Common myeloid progenitor, CD34-positive (primary cell): ENCODE results near the gene SLC24A3.

ENCODE experiments used
- CTCF ChIA-PET: fragments of 350-600 bp; sonication (Branson Sonifier 250); formaldehyde crosslinking; loops from one replicate; lab custom pipeline; 2021; ENCODE audit warnings: antibody characterized with exemption; lab: Charles Lee
- POLR2A ChIA-PET: fragments of 350-600 bp; sonication (Branson Sonifier 250); formaldehyde crosslinking; loops from one replicate; lab custom pipeline; 2021; ENCODE audit warnings: antibody characterized with exemption; lab: Charles Lee
- DNase-seq, 3 donors: peaks; one replicate each; pipeline versions ENCODE4 v3.0.0 to v3.0.0-alpha.2; 2013
- H3K27ac ChIP-seq, 2 experiments: 1 replicate in 1 of 2; 2 replicates in 1 of 2; pipeline ENCODE4 v1.7.0; 2013; ENCODE audit warnings: inconsistent platforms in 2 of 2, low read length in 2 of 2, mild to moderate bottlenecking in 2 of 2, low read depth in 1 of 2, moderate library complexity in 1 of 2; ENCODE audit not compliant: severe bottlenecking in 2 of 2, insufficient read depth in 1 of 2, poor library complexity in 1 of 2
- H3K27me3 ChIP-seq, 5 experiments: replicated peaks in 2 of 5; 1 replicate in 3 of 5; 2 replicates in 2 of 5; pipeline versions ENCODE4 v1.6.1 to v1.7.0; 2013; ENCODE audit warnings: low read length in 4 of 5, mild to moderate bottlenecking in 2 of 5, moderate library complexity in 2 of 5, inconsistent platforms in 1 of 5; ENCODE audit not compliant: insufficient read depth in 5 of 5, control insufficient read depth in 4 of 5
- H3K36me3 ChIP-seq, 4 experiments: 1 replicate in 2 of 4; 2 replicates in 2 of 4; pipeline versions ENCODE4 v1.6.1 to v1.7.0; 2013; ENCODE audit warnings: low read length in 3 of 4, control low read depth in 1 of 4, mild to moderate bottlenecking in 1 of 4; ENCODE audit not compliant: control insufficient read depth in 4 of 4, insufficient read depth in 4 of 4
- H3K4me1 ChIP-seq, 4 experiments: 1 replicate in 3 of 4; 2 replicates in 1 of 4; pipeline versions ENCODE4 v1.6.1 to v1.7.1; 2013; ENCODE audit warnings: low read length in 3 of 4, mild to moderate bottlenecking in 3 of 4, control low read depth in 1 of 4, inconsistent platforms in 1 of 4, moderate library complexity in 1 of 4; ENCODE audit not compliant: control insufficient read depth in 4 of 4, insufficient read depth in 4 of 4; ENCODE audit errors: control extremely low read depth in 1 of 4
- H3K4me3 ChIP-seq, 7 experiments: 1 replicate in 4 of 7; 2 replicates in 3 of 7; pipeline versions ENCODE4 v1.5.1 to v1.7.0; 2013; ENCODE audit warnings: mild to moderate bottlenecking in 7 of 7, low read length in 6 of 7, moderate library complexity in 6 of 7, inconsistent platforms in 2 of 7, low read depth in 2 of 7, control low read depth in 1 of 7; ENCODE audit not compliant: insufficient read depth in 4 of 7, control insufficient read depth in 1 of 7; ENCODE audit errors: extremely low read depth in 1 of 7
- H3K9me3 ChIP-seq, 5 experiments: 1 replicate in 4 of 5; 2 replicates in 1 of 5; pipeline versions ENCODE4 v1.6.1 to v1.7.1; 2013; ENCODE audit warnings: low read length in 4 of 5, mild to moderate bottlenecking in 2 of 5, inconsistent platforms in 1 of 5, low read depth in 1 of 5, moderate library complexity in 1 of 5; ENCODE audit not compliant: control insufficient read depth in 4 of 5, insufficient read depth in 2 of 5; ENCODE audit errors: control extremely low read depth in 1 of 5
- WGBS: methylation state at CpG from one replicate; pipeline ENCODE4 v1.1.5; 2013; ENCODE audit not compliant: insufficient coverage; 5-methylcytosine and 5-hydroxymethylcytosine counted together

The SLC24A3 gene

GRCh38 chr20:19594896-19595295 lies 382.5 kb downstream of the SLC24A3 start:
- Histone ChIP-seq H3K27me3 (no peaks in the 10 kb centered on the region), H3K4me1 (no peaks in the 10 kb centered on the region), H3K4me3 (no peak overlapping the region), H3K9me3 (peaks cover 0 to 5% (median 0%) of the 10 kb centered on the region in 5 experiments), H3K36me3 (no peaks in the 10 kb centered on the region), H3K27ac (no peak overlapping the region)
- no peak for DNase-seq
- POLR2A ChIA-PET: no interaction called here
- WGBS: 97% methylated on average over 4 of the region's 4 CpGs
- CTCF ChIA-PET: interaction anchor here (1.1 to 1.4 kb wide), 2 partner anchors 8 to 11 kb away, joined by 3 read pairs; no protein-coding TSS in a partner anchor

- no peak for DNase-seq
- WGBS: no CpG with 5 or more reads among the region's 4 CpGs
- no peak overlapping the region for H3K4me3 ChIP-seq
- no peaks in the 10 kb centered on the region for H3K36me3 ChIP-seq
- H3K27me3 ChIP-seq: no peaks in the 10 kb centered on the region
- ChIA-PET POLR2A (no interaction called here), CTCF (interaction anchor here (1.5 kb wide), 1 partner anchor 15 kb away, joined by 4 read pairs; no protein-coding TSS in a partner anchor)
- no peaks in the 10 kb centered on the region for H3K4me1 ChIP-seq
- no peaks in the 10 kb centered on the region for H3K9me3 ChIP-seq
- H3K27ac ChIP-seq: no peak overlapping the region
Observed at GRCh38 chr20:19598117-19598850, 385.8 kb downstream of the SLC24A3 start.

- over 99% methylated on average over 15 of the region's 20 CpGs for WGBS
Observed at GRCh38 chr20:19599200-19599599, 386.8 kb downstream of the SLC24A3 start.

GRCh38 chr20:19600042-19600441 lies 387.6 kb downstream of the SLC24A3 start:
- POLR2A ChIA-PET: no interaction called here
- CTCF ChIA-PET: interaction anchor here (1.3 to 1.6 kb wide), 2 partner anchors 12 to 29 kb away, joined by 3 to 5 read pairs; no protein-coding TSS in a partner anchor
- WGBS: 96% methylated on average over 6 of the region's 7 CpGs

More at GRCh38 chr20:19599200-19599599, 386.8 kb downstream of the SLC24A3 start:
- H3K27ac ChIP-seq: no peak overlapping the region
- ChIA-PET CTCF (interaction anchor here (1.3 kb wide), 1 partner anchor 11 kb away, joined by 3 read pairs; no protein-coding TSS in a partner anchor), POLR2A (no interaction called here)
- H3K27me3 ChIP-seq: no peaks in the 10 kb centered on the region
- H3K4me1 ChIP-seq: no peaks in the 10 kb centered on the region
- DNase-seq: no peak
- no peaks in the 10 kb centered on the region for H3K36me3 ChIP-seq
- H3K4me3 ChIP-seq: no peak overlapping the region
- H3K9me3 ChIP-seq: no peaks in the 10 kb centered on the region

GRCh38 chr20:19601126-19601810 lies 388.8 kb downstream of the SLC24A3 start:
- no peak for DNase-seq
- H3K9me3 ChIP-seq: no peaks in the 10 kb centered on the region
- H3K4me3 ChIP-seq: no peak overlapping the region
- H3K4me1 ChIP-seq: no peaks in the 10 kb centered on the region
- POLR2A ChIA-PET: no interaction called here
- CTCF ChIA-PET: interaction anchor here (1.3 to 1.6 kb wide), 2 partner anchors 28 kb away, joined by 4 to 5 read pairs; no protein-coding TSS in a partner anchor
- H3K27me3 ChIP-seq: no peaks in the 10 kb centered on the region
- WGBS: 98% methylated on average over 7 of the region's 9 CpGs
- H3K36me3 ChIP-seq: no peaks in the 10 kb centered on the region
- no peak overlapping the region for H3K27ac ChIP-seq

More at GRCh38 chr20:19600042-19600441, 387.6 kb downstream of the SLC24A3 start:
- Histone ChIP-seq H3K9me3 (no peaks in the 10 kb centered on the region), H3K27me3 (no peaks in the 10 kb centered on the region), H3K27ac (no peak overlapping the region), H3K4me3 (no peak overlapping the region), H3K36me3 (no peaks in the 10 kb centered on the region), H3K4me1 (no peaks in the 10 kb centered on the region)
- DNase-seq: no peak

GRCh38 chr20:19602675-19603375 lies 390.4 kb downstream of the SLC24A3 start:
- CTCF ChIA-PET: interaction anchor here (1.3 kb wide), 1 partner anchor 26 kb away, joined by 4 read pairs; no protein-coding TSS in a partner anchor
- Histone ChIP-seq H3K27me3 (no peaks in the 10 kb centered on the region), H3K27ac (no peak overlapping the region), H3K4me3 (no peak overlapping the region), H3K9me3 (no peaks in the 10 kb centered on the region), H3K4me1 (no peaks in the 10 kb centered on the region), H3K36me3 (no peaks in the 10 kb centered on the region)
- POLR2A ChIA-PET: no interaction called here
- WGBS: 99% methylated on average over 6 of the region's 9 CpGs
- DNase-seq: no peak
